ENCODE results near the gene AKAP7. TPM values are rescaled to one million over a fixed set of nuclear protein-coding genes. Genes with fewer than 3 reads are reported as not detected.

Gene AKAP7
- total RNA-seq, 1 experiment from 2014 or later: 7.2 TPM

GRCh38 chr6:131134220-131134979 lies 867 bp upstream of the AKAP7 start:
- no peak for DNase-seq (ENCODE audit: low read depth)

- no peak for DNase-seq (ENCODE audit: low read depth)
Measured at GRCh38 chr6:131134980-131135243, 355 bp upstream of the AKAP7 start.

GRCh38 chr6:131136021-131136786 lies 937 bp downstream of the AKAP7 start:
- peak; percentile 42 for DNase-seq (ENCODE audit: low read depth)

GRCh38 chr6:131139599-131139998 lies 4.3 kb downstream of the AKAP7 start:
- no peak for DNase-seq (ENCODE audit: low read depth)

GRCh38 chr6:131143319-131143718 lies 8.1 kb downstream of the AKAP7 start:
- no peak for DNase-seq (ENCODE audit: low read depth)

- no peak for DNase-seq (ENCODE audit: low read depth)
Measured at GRCh38 chr6:131146865-131147264, 11.6 kb downstream of the AKAP7 start.

GRCh38 chr6:131156411-131156810 lies 21.1 kb downstream of the AKAP7 start:
- no peak for DNase-seq (ENCODE audit: low read depth)

- DNase-seq (ENCODE audit: low read depth): peak; percentile 85
Measured at GRCh38 chr6:131159578-131159977, 24.3 kb downstream of the AKAP7 start.

- no peak for DNase-seq (ENCODE audit: low read depth)
Measured at GRCh38 chr6:131160254-131160758, 25.0 kb downstream of the AKAP7 start.

- DNase-seq (ENCODE audit: low read depth): no peak
Measured at GRCh38 chr6:131161987-131162386, 26.7 kb downstream of the AKAP7 start.

- DNase-seq (ENCODE audit: low read depth): no peak
Measured at GRCh38 chr6:131163886-131164285, 28.6 kb downstream of the AKAP7 start.

GRCh38 chr6:131164506-131164905 lies 29.2 kb downstream of the AKAP7 start:
- DNase-seq (ENCODE audit: low read depth): no peak

GRCh38 chr6:131167773-131168172 lies 32.5 kb downstream of the AKAP7 start:
- no peak for DNase-seq (ENCODE audit: low read depth)

- DNase-seq (ENCODE audit: low read depth): no peak
Measured at GRCh38 chr6:131169613-131170012, 34.3 kb downstream of the AKAP7 start.

GRCh38 chr6:131172222-131172621 lies 37.0 kb downstream of the AKAP7 start:
- no peak for DNase-seq (ENCODE audit: low read depth)

GRCh38 chr6:131173680-131174079 lies 38.4 kb downstream of the AKAP7 start:
- no peak for DNase-seq (ENCODE audit: low read depth)

- no peak for DNase-seq (ENCODE audit: low read depth)
Measured at GRCh38 chr6:131175564-131175963, 40.3 kb downstream of the AKAP7 start.

- no peak for DNase-seq (ENCODE audit: low read depth)
Measured at GRCh38 chr6:131177996-131178395, 42.7 kb downstream of the AKAP7 start.

- DNase-seq (ENCODE audit: low read depth): no peak
Measured at GRCh38 chr6:131182991-131183425, 47.7 kb downstream of the AKAP7 start.

GRCh38 chr6:131183427-131184095 lies 48.3 kb downstream of the AKAP7 start:
- no peak for DNase-seq (ENCODE audit: low read depth)

GRCh38 chr6:131191590-131191989 lies 56.3 kb downstream of the AKAP7 start:
- DNase-seq (ENCODE audit: low read depth): no peak

GRCh38 chr6:131197716-131198115 lies 62.4 kb downstream of the AKAP7 start:
- DNase-seq (ENCODE audit: low read depth): no peak
